Keratinocyte (primary cell): ENCODE measurements around the gene PAX3. TPM values are rescaled to one million over a fixed set of nuclear protein-coding genes. Genes with fewer than 3 reads are reported as not detected.

Experiments used
- DNase-seq: peaks from one replicate; pipeline ENCODE4 v3.0.0-alpha.2; 2011; ENCODE audit warnings: low read depth, missing footprints, low spot score
- FAIRE-seq: peaks from 2 replicates; lab custom pipeline; 2011; peaks lifted over from hg19 to GRCh38; lab: Jason Lieb, UNC
- H2AFZ ChIP-seq: 2 replicates; pipeline ENCODE4 v1.6.0; 2012; ENCODE audit warnings: low read length, control low read depth, inconsistent platforms; ENCODE audit not compliant: control insufficient read depth
- H3K27ac ChIP-seq: 2 replicates; pipeline ENCODE4 v1.5.1; 2011; ENCODE audit warnings: low read length; ENCODE audit not compliant: control insufficient read depth, insufficient read depth
- H3K27me3 ChIP-seq: 3 replicates; pipeline ENCODE4 v1.6.0; 2011; ENCODE audit warnings: low read length; ENCODE audit not compliant: control insufficient read depth, insufficient read depth; ENCODE audit errors: extremely low read depth
- H3K36me3 ChIP-seq, 2 experiments: 2 replicates in 1 of 2; 3 replicates in 1 of 2; pipeline ENCODE4 v1.5.1; 2011; ENCODE audit warnings: low read length in 2 of 2, mild to moderate bottlenecking in 1 of 2; ENCODE audit not compliant: control insufficient read depth in 2 of 2, insufficient read depth in 2 of 2; ENCODE audit errors: extremely low read depth in 1 of 2
- H3K4me1 ChIP-seq: 3 replicates; pipeline ENCODE4 v1.5.1; 2011; ENCODE audit warnings: low read length; ENCODE audit not compliant: control insufficient read depth, insufficient read depth; ENCODE audit errors: extremely low read depth
- H3K4me2 ChIP-seq: 3 replicates; pipeline ENCODE4 v1.6.0; 2011; ENCODE audit warnings: low read depth, low read length; ENCODE audit not compliant: control insufficient read depth, insufficient read depth; ENCODE audit errors: extremely low read depth
- H3K4me3 ChIP-seq, 3 experiments: fragments of 200-600 bp in 1 of 3; sonication (generic) in 1 of 3; 2 replicates in 2 of 3; 3 replicates in 1 of 3; pipeline ENCODE4 v1.5.1; 2011 to 2016; ENCODE audit warnings: low read length in 3 of 3, mild to moderate bottlenecking in 3 of 3, control low read depth in 2 of 3, inconsistent platforms in 1 of 3, low read depth in 1 of 3, mixed read lengths in 1 of 3, mixed run types in 1 of 3, moderate library complexity in 1 of 3; ENCODE audit not compliant: control insufficient read depth in 2 of 3, insufficient read depth in 2 of 3; ENCODE audit errors: extremely low read depth in 1 of 3
- H3K79me2 ChIP-seq: 2 replicates; pipeline ENCODE4 v1.6.0; 2012; ENCODE audit warnings: low read length; ENCODE audit not compliant: control insufficient read depth, insufficient read depth
- H3K9ac ChIP-seq: 3 replicates; pipeline ENCODE4 v1.6.0; 2011; ENCODE audit warnings: low read length; ENCODE audit not compliant: control insufficient read depth, insufficient read depth; ENCODE audit errors: extremely low read depth
- H3K9me1 ChIP-seq: 3 replicates; pipeline ENCODE4 v1.6.0; 2011; ENCODE audit warnings: low read length; ENCODE audit not compliant: control insufficient read depth, insufficient read depth; ENCODE audit errors: extremely low read depth
- H3K9me3 ChIP-seq: 2 replicates; pipeline ENCODE4 v1.5.1; 2012; ENCODE audit warnings: low read depth, low read length; ENCODE audit not compliant: control insufficient read depth
- H4K20me1 ChIP-seq: 3 replicates; pipeline ENCODE4 v1.6.0; 2011; ENCODE audit warnings: low read length; ENCODE audit not compliant: control insufficient read depth, insufficient read depth; ENCODE audit errors: extremely low read depth
- CTCF ChIP-seq, 3 experiments: IDR thresholded peaks in 1 of 3; conservative IDR thresholded peaks in 1 of 3; optimal IDR thresholded peaks in 1 of 3; 2 replicates in 2 of 3; 3 replicates in 1 of 3; pipeline versions ENCODE3 to v1.5.1; 2011; ENCODE audit warnings: low read length in 3 of 3, mild to moderate bottlenecking in 3 of 3, moderate library complexity in 2 of 3, control low read depth in 1 of 3, inconsistent platforms in 1 of 3; ENCODE audit not compliant: insufficient read depth in 2 of 3; ENCODE audit errors: extremely low read depth in 1 of 3
- EZH2 ChIP-seq: IDR thresholded peaks from one replicate; pipeline ENCODE4 v1.6.1; 2012; ENCODE audit warnings: inconsistent platforms, mild to moderate bottlenecking, low read length, moderate library complexity
- dilution Hi-C: fragments of 300-500 bp; cut with MboI; formaldehyde crosslinking; loops from one replicate; pipeline ENCODE4 v1.7.0; 2020; ENCODE audit warnings: low sequenced_read_pairs; ENCODE audit not compliant: extremely low pct_ligation_motif_present
- polyA plus RNA-seq, 5 experiments: library from polyadenylated mRNA; depleted of rRNA in 3 of 5; stranded (reverse) in 3 of 5; stranded (forward) in 1 of 5; unstranded in 1 of 5; fragments of >200 nt; gene quantifications; 1 replicate in 1 of 5; 2 replicates in 3 of 5; 3 replicates in 1 of 5; pipeline versions ENCODE4 v1.2.1 to v1.2.3, GENCODE V29; 2011 to 2012; ENCODE audit warnings: missing spikeins in 2 of 5, low read depth in 1 of 5, low replicate concordance in 1 of 5

The PAX3 gene
- polyA plus RNA-seq, 1 donor (not counting 4 experiments of a cell fraction or from before 2014, with no cell fraction given), result not detected

GRCh38 chr2:222289278-222290160 is 9.3 kb downstream of the PAX3 start:
- Histone ChIP-seq H2AFZ (no peak overlapping the region), H3K79me2 (no peaks in the 10 kb centered on the region), H3K36me3 (no peaks in the 10 kb centered on the region), H3K4me1 (no peaks in the 10 kb centered on the region), H3K4me2 (no peak overlapping the region), H4K20me1 (peaks cover 8% of the 10 kb centered on the region), H3K9ac (no peak overlapping the region), H3K4me3 (no peak overlapping the region), H3K27me3 (peaks cover 81% of the 10 kb centered on the region), H3K27ac (no peak overlapping the region), H3K9me1 (no peaks in the 10 kb centered on the region), H3K9me3 (no peaks in the 10 kb centered on the region)
- dilution Hi-C loops, result no loop called here
- TF ChIP-seq EZH2 (no peak), CTCF (optimal IDR thresholded peaks at IDR 0.05 in 1 of 3, IDR thresholded peaks at IDR 0.05 in 1 of 3, conservative IDR thresholded peaks at IDR 0.05 in 1 of 3; ENCODE audit: extremely low read depth in 1 of 3, insufficient read depth in 2 of 3, low read length in 3 of 3) (no peak)
- no peak for DNase-seq
- no peak for FAIRE-seq

GRCh38 chr2:222288590-222289277 is 10.1 kb downstream of the PAX3 start:
- no peak for TF ChIP-seq CTCF (optimal IDR thresholded peaks at IDR 0.05 in 1 of 3, IDR thresholded peaks at IDR 0.05 in 1 of 3, conservative IDR thresholded peaks at IDR 0.05 in 1 of 3; ENCODE audit: extremely low read depth in 1 of 3, insufficient read depth in 2 of 3, low read length in 3 of 3)
- TF ChIP-seq EZH2, result no peak
- Histone ChIP-seq H4K20me1 (peaks cover 2% of the 10 kb centered on the region), H3K9me1 (no peaks in the 10 kb centered on the region), H3K4me2 (no peak overlapping the region), H3K9me3 (no peaks in the 10 kb centered on the region), H3K9ac (no peak overlapping the region), H3K79me2 (no peaks in the 10 kb centered on the region), H3K27me3 (peaks cover 76% of the 10 kb centered on the region), H2AFZ (no peak overlapping the region), H3K4me3 (no peak overlapping the region), H3K36me3 (no peaks in the 10 kb centered on the region), H3K27ac (no peak overlapping the region), H3K4me1 (no peaks in the 10 kb centered on the region)
- dilution Hi-C loops, result no loop called here
- no peak for FAIRE-seq
- DNase-seq, result no peak
